Transverse colon (tissue), 4 donors: ENCODE results near the gene RAB1A. TPM values are rescaled to one million over a fixed set of nuclear protein-coding genes. Genes with fewer than 3 reads are reported as not detected.

Source experiments
- DNase-seq: peaks from one replicate; pipeline ENCODE4 v3.0.0-alpha.2; 2019
- H3K27ac ChIP-seq, 4 donors: fragments of 200-600 bp; sonication (generic); 2 replicates each; pipeline ENCODE4 v1.5.1; 2016 to 2018; ENCODE audit warnings: inconsistent platforms in 4 of 4
- H3K27me3 ChIP-seq: fragments of 200-600 bp; sonication (generic); 2 replicates; pipeline ENCODE4 v1.5.1; 2017; ENCODE audit warnings: inconsistent platforms
- H3K36me3 ChIP-seq, 4 donors: fragments of 200-600 bp; sonication (generic); 2 replicates each; pipeline ENCODE4 v1.5.1; 2017 to 2019; ENCODE audit warnings: inconsistent platforms in 4 of 4
- H3K4me1 ChIP-seq, 4 donors: fragments of 200-600 bp; sonication (generic); 2 replicates each; pipeline ENCODE4 v1.5.1; 2017 to 2020; ENCODE audit warnings: inconsistent platforms in 4 of 4
- H3K4me3 ChIP-seq, 4 donors: fragments of 200-600 bp; sonication (generic); 1 replicate in 1 of 4; 2 replicates in 3 of 4; pipeline versions ENCODE4 v1.5.1 to v1.6.1; 2017 to 2019; ENCODE audit warnings: inconsistent platforms in 4 of 4
- H3K9me3 ChIP-seq, 2 donors: fragments of 200-600 bp; sonication (generic); 2 replicates each; pipeline ENCODE4 v1.5.1; 2017 to 2019; ENCODE audit warnings: inconsistent platforms in 2 of 2
- CTCF ChIP-seq, 5 experiments: fragments of 200-600 bp in 3 of 5; fragments of 450-650 bp in 2 of 5; sonication (generic) in 3 of 5; IDR thresholded peaks; 1 replicate in 2 of 5; 2 replicates in 3 of 5; pipeline ENCODE4 v1.5.1; 2016 to 2017; ENCODE audit warnings: antibody characterized with exemption in 5 of 5, inconsistent platforms in 3 of 5, mild to moderate bottlenecking in 2 of 5, moderate library complexity in 1 of 5
- EP300 ChIP-seq: sonication (generic); formaldehyde crosslinking; IDR thresholded peaks from one replicate; pipeline ENCODE4 v1.6.1; 2017; ENCODE audit warnings: antibody characterized with exemption, low read depth
- POLR2A ChIP-seq: fragments of 450-650 bp; IDR thresholded peaks from one replicate; pipeline ENCODE4 v1.6.1; 2016; ENCODE audit warnings: antibody characterized with exemption, mild to moderate bottlenecking, moderate library complexity
- POLR2AphosphoS5 ChIP-seq, 3 donors: sonication (generic); formaldehyde crosslinking; IDR thresholded peaks; one replicate each; pipeline ENCODE4 v1.6.1; 2016; ENCODE audit warnings: antibody characterized with exemption in 3 of 3
- WGBS, 2 donors: methylation state at CpG; one replicate each; pipeline ENCODE4 v1.1.5; 2018; ENCODE audit warnings: low coverage in 1 of 2; 5-methylcytosine and 5-hydroxymethylcytosine counted together
- in situ Hi-C, 4 donors: fragments of 200-750 bp; cut with MboI; loops; one replicate each; pipeline versions ENCODE4 v1.15.0 to v1.15.1; 2017; ENCODE audit warnings: low sequenced_read_pairs in 3 of 4, low pct_ligation_motif_present in 1 of 4, low pct_unique_long_range_greater_than_20kb in 1 of 4
- intact Hi-C: fragments of 100-400 bp; cut with DNase I; formaldehyde crosslinking; loops from one replicate; pipeline ENCODE4 v1.15.1; 2023; ENCODE audit warnings: low total_unique reads
- total RNA-seq, 4 donors: library from RNA; depleted of rRNA; stranded (reverse); fragments of >200 nt; gene quantifications; one replicate each; pipeline ENCODE4 v1.1.0, GENCODE V29; 2016

RAB1A gene
- total RNA-seq, 4 donors from 2014 or later, result 16.9 to 98.3 (median 55.0) TPM

DNA sequence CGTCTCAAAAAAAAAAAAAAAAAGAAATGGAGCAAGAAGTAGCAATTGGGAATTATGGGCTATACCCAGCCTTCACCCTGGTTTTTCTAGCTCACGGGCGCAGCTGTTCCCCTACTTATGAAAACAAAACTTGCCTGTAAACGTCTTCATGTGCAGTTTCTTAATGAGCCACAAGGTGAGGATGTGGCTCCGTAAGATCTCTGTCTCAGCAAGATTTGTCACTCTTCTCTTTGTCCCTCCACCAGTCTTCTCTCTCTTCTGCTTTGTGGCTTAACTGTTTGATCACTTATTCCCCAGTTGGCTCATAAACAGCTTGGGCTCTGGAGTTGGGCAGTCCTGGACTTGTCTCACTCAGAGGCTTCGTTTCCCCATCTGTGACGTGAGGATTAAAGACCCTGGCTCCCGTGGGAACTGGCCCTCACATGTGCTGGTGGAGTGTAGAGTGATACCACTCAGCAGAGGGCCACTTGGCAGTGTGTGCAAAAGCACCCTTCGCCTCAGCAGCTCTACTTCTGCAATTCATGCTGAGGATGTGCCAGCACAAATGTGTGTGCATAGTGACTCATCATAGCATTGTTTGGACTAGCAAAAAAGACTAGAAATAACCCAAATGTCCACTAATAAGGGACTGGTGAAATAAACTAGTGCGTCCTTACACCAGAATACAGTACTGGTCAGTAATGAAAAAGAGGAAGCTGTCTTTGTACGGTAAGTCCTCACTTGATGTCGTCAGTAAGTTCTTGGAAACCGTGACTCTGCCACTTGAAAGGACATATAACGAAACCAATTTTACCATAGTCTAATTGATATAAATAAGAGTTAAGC lies 65.0 kb downstream of the RAB1A start:
- H3K4me3 ChIP-seq, result no peak overlapping the region
- peaks cover 11 to 73% (median 28%) of the 10 kb centered on the region in 4 donors for H3K4me1 ChIP-seq
- peak overlapping the region; percentile 51 to 74 (median 68) for H3K27ac ChIP-seq
- WGBS, 2 donors, result 28 to 31% methylated on average over 6 to 14 of the region's 14 CpGs
- intact Hi-C loops (no loop called here), in situ Hi-C loops (loop anchor here in 3 of 4 donors (10.0 to 25.0 kb wide), 3 partner anchors 120 to 497 kb away; no protein-coding TSS in a partner anchor)
- no peaks in the 10 kb centered on the region for H3K36me3 ChIP-seq
- no peaks in the 10 kb centered on the region for H3K9me3 ChIP-seq
- peak; percentile 54 for DNase-seq
- TF ChIP-seq CTCF (IDR thresholded peaks at IDR 0.05), result peak; percentile 66 to 95 (median 76)
- TF ChIP-seq POLR2A, result no peak
- TF ChIP-seq POLR2AphosphoS5 (IDR thresholded peaks at IDR 0.05), result peak in 2 of 3 donors; percentile 12 to 14
- no peaks in the 10 kb centered on the region for H3K27me3 ChIP-seq

DNA sequence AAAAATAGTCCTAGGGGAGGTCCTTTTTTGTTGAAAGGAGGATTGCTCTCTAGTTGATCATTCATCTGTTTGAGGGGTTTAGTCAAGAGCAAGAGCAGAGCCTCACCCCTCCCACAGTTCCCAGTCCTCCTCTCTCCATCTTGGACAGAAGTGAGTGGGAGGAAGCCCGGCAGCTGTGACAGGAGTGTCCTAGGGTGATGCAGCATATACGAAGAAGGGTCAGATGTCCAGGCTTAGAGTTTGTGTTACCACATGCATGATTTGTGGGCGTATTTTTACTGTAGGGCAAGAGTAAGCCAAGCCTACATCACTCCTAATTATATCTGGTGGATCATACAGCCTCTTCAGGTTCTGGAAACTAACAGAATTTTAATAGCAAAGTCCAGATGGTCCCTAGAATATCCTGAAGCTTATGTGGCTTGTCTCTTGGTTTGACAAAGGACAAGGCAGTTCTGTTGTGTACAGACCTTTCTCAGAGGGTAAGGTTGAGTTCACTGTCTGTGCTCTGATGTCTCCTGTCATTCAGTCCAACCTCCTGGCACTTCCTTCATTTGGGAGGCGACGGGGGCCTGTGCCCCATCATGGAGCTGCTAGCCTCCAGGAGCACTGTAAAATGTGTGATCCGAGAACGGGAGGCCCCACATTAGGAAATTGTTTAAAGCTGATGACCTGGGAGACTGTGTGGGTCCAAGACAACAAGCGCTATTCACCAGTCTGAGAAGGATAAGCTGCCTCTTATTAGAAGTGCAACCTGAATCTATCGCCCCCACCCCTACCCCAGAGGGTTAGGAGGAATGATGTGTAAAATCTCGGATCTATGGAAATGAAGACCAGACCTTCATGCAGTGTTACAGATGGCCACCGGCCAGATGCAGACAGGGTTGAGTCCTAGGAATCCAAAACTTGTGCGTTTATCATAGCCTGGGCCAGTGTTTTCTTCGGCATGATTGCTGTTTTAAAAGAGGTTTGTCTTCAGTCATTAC lies 66.8 kb downstream of the RAB1A start:
- peak overlapping the region in 2 of 4 donors; percentile 36 to 71 for H3K27ac ChIP-seq
- WGBS, 2 donors, result 58 to 77% methylated on average over 3 to 13 of the region's 13 CpGs
- H3K27me3 ChIP-seq, result no peaks in the 10 kb centered on the region
- no peaks in the 10 kb centered on the region for H3K9me3 ChIP-seq
- in situ Hi-C loops (loop anchor here in 3 of 4 donors (10.0 to 25.0 kb wide), 3 partner anchors 122 to 499 kb away; no protein-coding TSS in a partner anchor), intact Hi-C loops (no loop called here)
- no peaks in the 10 kb centered on the region for H3K36me3 ChIP-seq
- TF ChIP-seq EP300, result no peak
- no peak for TF ChIP-seq CTCF (IDR thresholded peaks at IDR 0.05)
- no peak for TF ChIP-seq POLR2A
- TF ChIP-seq POLR2AphosphoS5 (IDR thresholded peaks at IDR 0.05), result no peak
- DNase-seq, result no peak
- H3K4me1 ChIP-seq, result peaks cover 11 to 72% (median 32%) of the 10 kb centered on the region in 4 donors
- H3K4me3 ChIP-seq, result no peak overlapping the region

GRCh38 chr2:65061910-65062339 lies 68.0 kb downstream of the RAB1A start:
- intact Hi-C loops, result no loop called here
- Histone ChIP-seq H3K27ac (no peak overlapping the region), H3K9me3 (no peaks in the 10 kb centered on the region), H3K4me3 (no peak overlapping the region), H3K4me1 (peaks cover 16 to 83% (median 44%) of the 10 kb centered on the region in 4 donors), H3K27me3 (no peaks in the 10 kb centered on the region), H3K36me3 (no peaks in the 10 kb centered on the region)
- in situ Hi-C loops, result loop anchor here in 3 of 4 donors (10.0 to 25.0 kb wide), 3 partner anchors 123 to 500 kb away; no protein-coding TSS in a partner anchor
- 83 to 93% methylated on average over 3 to 6 of the region's 8 CpGs for WGBS, 2 donors
- TF ChIP-seq POLR2A (no peak), EP300 (no peak), CTCF (IDR thresholded peaks at IDR 0.05) (no peak), POLR2AphosphoS5 (IDR thresholded peaks at IDR 0.05) (no peak)
- DNase-seq, result no peak
